Sigmoid colon (tissue), 4 donors: ENCODE measurements around the gene SLC17A7.

Experiments used
- CTCF ChIP-seq, 4 experiments: fragments of 450-650 bp in 3 of 4; fragments of 200-600 bp in 1 of 4; IDR thresholded peaks; one replicate each; pipeline ENCODE4 v1.5.1; 2016 to 2019; ENCODE audit warnings: antibody characterized with exemption in 4 of 4, mild to moderate bottlenecking in 3 of 4, moderate library complexity in 2 of 4
- POLR2AphosphoS5 ChIP-seq, 4 donors: sonication (generic); formaldehyde crosslinking; IDR thresholded peaks; one replicate each; pipeline ENCODE4 v1.6.1; 2017; ENCODE audit warnings: antibody characterized with exemption in 4 of 4

- no peak for TF ChIP-seq POLR2AphosphoS5 (IDR thresholded peaks at IDR 0.05)
- no peak for TF ChIP-seq CTCF (IDR thresholded peaks at IDR 0.05)
Observed at GRCh38 chr19:49421039-49421877, 20.1 kb downstream of the SLC17A7 start.
